ENCODE measurements around the gene ZCCHC14.

- TF ChIP-seq POLR2A (IDR thresholded peaks at IDR 0.05) = no peak
- TF ChIP-seq CTCF (IDR thresholded peaks at IDR 0.05) = no peak
- no peak for TF ChIP-seq POLR2AphosphoS5 (IDR thresholded peaks at IDR 0.05)
- no peak for TF ChIP-seq EP300 (IDR thresholded peaks at IDR 0.05; ENCODE audit: low read depth)
Observed at GRCh38 chr16:87415441-87415840, 77.4 kb downstream of the ZCCHC14 start.

Measured in transverse colon (tissue), 4 donors.